ENCODE measurements around the gene RPL6. TPM values are rescaled to one million over a fixed set of nuclear protein-coding genes. Genes with fewer than 3 reads are reported as not detected.
A peak's percentile ranks its signal among the peaks of the same experiment; 100 is the strongest.
"Not testable (repeated sequence)": the region's sequence is repeated elsewhere in the genome, so short reads cannot be mapped to it uniquely, and the experiment has no call there.

The RPL6 gene
- total RNA-seq, 1 donor from 2014 or later: 896 TPM

- not testable (repeated sequence) for H3K36me3 ChIP-seq (ENCODE audit: control insufficient read depth in 3 of 3, insufficient read depth in 3 of 3, low read length in 3 of 3); H3K9ac ChIP-seq (ENCODE audit: low read depth in 1 of 3, low read length in 3 of 3); H3K4me3 ChIP-seq (ENCODE audit: low read length in 3 of 3); H3K9me3 ChIP-seq (ENCODE audit: control insufficient read depth in 3 of 3, low read length in 3 of 3); H3K27me3 ChIP-seq (ENCODE audit: control insufficient read depth in 3 of 3, insufficient read depth in 3 of 3, low read length in 3 of 3); H3K4me1 ChIP-seq (ENCODE audit: control insufficient read depth in 3 of 3, insufficient read depth in 3 of 3, low read length in 3 of 3); H3K27ac ChIP-seq (ENCODE audit: low read depth, low read length)
Measured at GRCh38 chr12:112440653-112441052, 31.2 kb upstream of the RPL6 start.

- H3K27ac ChIP-seq (ENCODE audit: low read depth, low read length): no peak overlapping the region
- no peaks in the 10 kb centered on the region for H3K36me3 ChIP-seq (ENCODE audit: control insufficient read depth in 3 of 3, insufficient read depth in 3 of 3, low read length in 3 of 3)
- H3K4me1 ChIP-seq (ENCODE audit: control insufficient read depth in 3 of 3, insufficient read depth in 3 of 3, low read length in 3 of 3): no peaks in the 10 kb centered on the region
- H3K9me3 ChIP-seq (ENCODE audit: control insufficient read depth in 3 of 3, low read length in 3 of 3): no peaks in the 10 kb centered on the region
- H3K9ac ChIP-seq (ENCODE audit: low read depth in 1 of 3, low read length in 3 of 3): no peak overlapping the region
- H3K27me3 ChIP-seq (ENCODE audit: control insufficient read depth in 3 of 3, insufficient read depth in 3 of 3, low read length in 3 of 3): no peaks in the 10 kb centered on the region
- no peak overlapping the region for H3K4me3 ChIP-seq (ENCODE audit: low read length in 3 of 3)
Measured at GRCh38 chr12:112439769-112440168, 30.4 kb upstream of the RPL6 start.

- H3K27ac ChIP-seq (ENCODE audit: low read depth, low read length); H3K36me3 ChIP-seq (ENCODE audit: control insufficient read depth in 3 of 3, insufficient read depth in 3 of 3, low read length in 3 of 3); H3K4me1 ChIP-seq (ENCODE audit: control insufficient read depth in 3 of 3, insufficient read depth in 3 of 3, low read length in 3 of 3); H3K9ac ChIP-seq (ENCODE audit: low read depth in 1 of 3, low read length in 3 of 3); H3K4me3 ChIP-seq (ENCODE audit: low read length in 3 of 3); H3K27me3 ChIP-seq (ENCODE audit: control insufficient read depth in 3 of 3, insufficient read depth in 3 of 3, low read length in 3 of 3); H3K9me3 ChIP-seq (ENCODE audit: control insufficient read depth in 3 of 3, low read length in 3 of 3): not testable (repeated sequence)
Measured at GRCh38 chr12:112438645-112439044, 29.2 kb upstream of the RPL6 start.

GRCh38 chr12:112433551-112433950, 24.1 kb upstream of the RPL6 start:
- Histone ChIP-seq H3K27me3 (ENCODE audit: control insufficient read depth in 3 of 3, insufficient read depth in 3 of 3, low read length in 3 of 3) (no peaks in the 10 kb centered on the region), H3K36me3 (ENCODE audit: control insufficient read depth in 3 of 3, insufficient read depth in 3 of 3, low read length in 3 of 3) (peaks cover 0 to 5% (median 0%) of the 10 kb centered on the region in 3 donors), H3K27ac (ENCODE audit: low read depth, low read length) (no peak overlapping the region), H3K4me3 (ENCODE audit: low read length in 3 of 3) (no peak overlapping the region), H3K9me3 (ENCODE audit: control insufficient read depth in 3 of 3, low read length in 3 of 3) (no peaks in the 10 kb centered on the region), H3K4me1 (ENCODE audit: control insufficient read depth in 3 of 3, insufficient read depth in 3 of 3, low read length in 3 of 3) (no peaks in the 10 kb centered on the region), H3K9ac (ENCODE audit: low read depth in 1 of 3, low read length in 3 of 3) (no peak overlapping the region)

GRCh38 chr12:112431965-112432364, 22.6 kb upstream of the RPL6 start:
- no peaks in the 10 kb centered on the region for H3K27me3 ChIP-seq (ENCODE audit: control insufficient read depth in 3 of 3, insufficient read depth in 3 of 3, low read length in 3 of 3)
- H3K9ac ChIP-seq (ENCODE audit: low read depth in 1 of 3, low read length in 3 of 3): no peak overlapping the region
- H3K4me1 ChIP-seq (ENCODE audit: control insufficient read depth in 3 of 3, insufficient read depth in 3 of 3, low read length in 3 of 3): no peaks in the 10 kb centered on the region
- H3K27ac ChIP-seq (ENCODE audit: low read depth, low read length): no peak overlapping the region
- H3K36me3 ChIP-seq (ENCODE audit: control insufficient read depth in 3 of 3, insufficient read depth in 3 of 3, low read length in 3 of 3): peaks cover 0 to 5% (median 0%) of the 10 kb centered on the region in 3 donors
- no peaks in the 10 kb centered on the region for H3K9me3 ChIP-seq (ENCODE audit: control insufficient read depth in 3 of 3, low read length in 3 of 3)
- no peak overlapping the region for H3K4me3 ChIP-seq (ENCODE audit: low read length in 3 of 3)

- Histone ChIP-seq H3K4me3 (ENCODE audit: low read length in 3 of 3) (no peak overlapping the region), H3K36me3 (ENCODE audit: control insufficient read depth in 3 of 3, insufficient read depth in 3 of 3, low read length in 3 of 3) (peaks cover 0 to 5% (median 0%) of the 10 kb centered on the region in 3 donors), H3K4me1 (ENCODE audit: control insufficient read depth in 3 of 3, insufficient read depth in 3 of 3, low read length in 3 of 3) (no peaks in the 10 kb centered on the region), H3K27me3 (ENCODE audit: control insufficient read depth in 3 of 3, insufficient read depth in 3 of 3, low read length in 3 of 3) (no peaks in the 10 kb centered on the region), H3K9me3 (ENCODE audit: control insufficient read depth in 3 of 3, low read length in 3 of 3) (no peaks in the 10 kb centered on the region), H3K27ac (ENCODE audit: low read depth, low read length) (no peak overlapping the region), H3K9ac (ENCODE audit: low read depth in 1 of 3, low read length in 3 of 3) (no peak overlapping the region)
Measured at GRCh38 chr12:112430929-112431328, 21.5 kb upstream of the RPL6 start.

- Histone ChIP-seq H3K4me1 (ENCODE audit: control insufficient read depth in 3 of 3, insufficient read depth in 3 of 3, low read length in 3 of 3) (peaks cover 6 to 24% (median 23%) of the 10 kb centered on the region in 3 donors), H3K9me3 (ENCODE audit: control insufficient read depth in 3 of 3, low read length in 3 of 3) (no peaks in the 10 kb centered on the region), H3K9ac (ENCODE audit: low read depth in 1 of 3, low read length in 3 of 3) (no peak overlapping the region), H3K4me3 (ENCODE audit: low read length in 3 of 3) (no peak overlapping the region), H3K27me3 (ENCODE audit: control insufficient read depth in 3 of 3, insufficient read depth in 3 of 3, low read length in 3 of 3) (no peaks in the 10 kb centered on the region), H3K27ac (ENCODE audit: low read depth, low read length) (no peak overlapping the region), H3K36me3 (ENCODE audit: control insufficient read depth in 3 of 3, insufficient read depth in 3 of 3, low read length in 3 of 3) (peaks cover 0 to 5% (median 0%) of the 10 kb centered on the region in 3 donors)
Measured at GRCh38 chr12:112427760-112428159, 18.4 kb upstream of the RPL6 start.

- H3K4me1 ChIP-seq (ENCODE audit: control insufficient read depth in 3 of 3, insufficient read depth in 3 of 3, low read length in 3 of 3): peaks cover 16 to 34% (median 32%) of the 10 kb centered on the region in 3 donors
- no peak overlapping the region for H3K27ac ChIP-seq (ENCODE audit: low read depth, low read length)
- H3K27me3 ChIP-seq (ENCODE audit: control insufficient read depth in 3 of 3, insufficient read depth in 3 of 3, low read length in 3 of 3): no peaks in the 10 kb centered on the region
- H3K9me3 ChIP-seq (ENCODE audit: control insufficient read depth in 3 of 3, low read length in 3 of 3): no peaks in the 10 kb centered on the region
- no peak overlapping the region for H3K4me3 ChIP-seq (ENCODE audit: low read length in 3 of 3)
- no peak overlapping the region for H3K9ac ChIP-seq (ENCODE audit: low read depth in 1 of 3, low read length in 3 of 3)
- no peaks in the 10 kb centered on the region for H3K36me3 ChIP-seq (ENCODE audit: control insufficient read depth in 3 of 3, insufficient read depth in 3 of 3, low read length in 3 of 3)
Measured at GRCh38 chr12:112425582-112426382, 16.4 kb upstream of the RPL6 start.

GRCh38 chr12:112424126-112424525, 14.7 kb upstream of the RPL6 start:
- H3K9me3 ChIP-seq (ENCODE audit: control insufficient read depth in 3 of 3, low read length in 3 of 3): no peaks in the 10 kb centered on the region
- peak overlapping the region in 1 of 3 donors; percentile 28 for H3K9ac ChIP-seq (ENCODE audit: low read depth in 1 of 3, low read length in 3 of 3)
- no peaks in the 10 kb centered on the region for H3K36me3 ChIP-seq (ENCODE audit: control insufficient read depth in 3 of 3, insufficient read depth in 3 of 3, low read length in 3 of 3)
- H3K4me1 ChIP-seq (ENCODE audit: control insufficient read depth in 3 of 3, insufficient read depth in 3 of 3, low read length in 3 of 3): peaks cover 25 to 44% (median 41%) of the 10 kb centered on the region in 3 donors
- peak overlapping the region in 1 of 3 donors; percentile 14 for H3K4me3 ChIP-seq (ENCODE audit: low read length in 3 of 3)
- peak overlapping the region; percentile 79 for H3K27ac ChIP-seq (ENCODE audit: low read depth, low read length)
- no peaks in the 10 kb centered on the region for H3K27me3 ChIP-seq (ENCODE audit: control insufficient read depth in 3 of 3, insufficient read depth in 3 of 3, low read length in 3 of 3)

- Histone ChIP-seq H3K4me1 (ENCODE audit: control insufficient read depth in 3 of 3, insufficient read depth in 3 of 3, low read length in 3 of 3) (peaks cover 30 to 52% (median 46%) of the 10 kb centered on the region in 3 donors), H3K9ac (ENCODE audit: low read depth in 1 of 3, low read length in 3 of 3) (peak overlapping the region in 2 of 3 donors; percentile 25 to 57), H3K4me3 (ENCODE audit: low read length in 3 of 3) (peak overlapping the region in 1 of 3 donors; percentile 34), H3K9me3 (ENCODE audit: control insufficient read depth in 3 of 3, low read length in 3 of 3) (no peaks in the 10 kb centered on the region), H3K27me3 (ENCODE audit: control insufficient read depth in 3 of 3, insufficient read depth in 3 of 3, low read length in 3 of 3) (no peaks in the 10 kb centered on the region), H3K36me3 (ENCODE audit: control insufficient read depth in 3 of 3, insufficient read depth in 3 of 3, low read length in 3 of 3) (no peaks in the 10 kb centered on the region), H3K27ac (ENCODE audit: low read depth, low read length) (peak overlapping the region; percentile 59)
Measured at GRCh38 chr12:112422531-112422930, 13.1 kb upstream of the RPL6 start.

Measured in skeletal muscle tissue (tissue), 4 donors.